Ovary (tissue), 9 donors: ENCODE measurements around the gene LMAN2. TPM values are rescaled to one million over a fixed set of nuclear protein-coding genes. Genes with fewer than 3 reads are reported as not detected.
A peak's percentile ranks its signal among the peaks of the same experiment; 100 is the strongest.

Experiments
- DNase-seq, 5 donors: peaks; one replicate each; pipeline ENCODE4 v3.0.0-alpha.2; 2019 to 2020
- H3K27ac ChIP-seq, 2 donors: fragments of 200-600 bp; one replicate each; pipeline versions ENCODE4 v1.5.1 to v1.8.0; 2019 to 2022
- H3K27me3 ChIP-seq: fragments of 200-600 bp; one replicate; pipeline ENCODE4 v1.8.0; 2022
- H3K36me3 ChIP-seq: fragments of 200-600 bp; sonication (generic); one replicate; pipeline ENCODE4 v1.5.1; 2019
- H3K4me1 ChIP-seq: one replicate; pipeline ENCODE4 v1.8.1; 2013; ENCODE audit warnings: mild to moderate bottlenecking, moderate library complexity; ENCODE audit not compliant: insufficient read depth
- H3K4me3 ChIP-seq: fragments of 200-600 bp; sonication (generic); one replicate; pipeline ENCODE4 v1.5.1; 2017
- H3K9me3 ChIP-seq, 2 donors: fragments of 200-600 bp in 1 of 2; sonication (generic) in 1 of 2; one replicate each; pipeline versions ENCODE4 v1.5.1 to v1.8.1; 2013 to 2019; ENCODE audit warnings: mild to moderate bottlenecking in 1 of 2, moderate library complexity in 1 of 2
- EP300 ChIP-seq: sonication (generic); formaldehyde crosslinking; IDR thresholded peaks from one replicate; pipeline ENCODE4 v1.6.1; 2017; ENCODE audit warnings: antibody characterized with exemption
- POLR2A ChIP-seq: fragments of 450-650 bp; IDR thresholded peaks from one replicate; pipeline ENCODE4 v1.6.1; 2017; ENCODE audit warnings: antibody characterized with exemption, mild to moderate bottlenecking, moderate library complexity
- WGBS, 3 donors: extraction: QIAGEN DNeasy Blood & Tissue Kit in 1 of 3; methylation state at CpG; one replicate each; pipeline versions ENCODE4 v1.1.5 to v1.1.7; 2013 to 2017; 5-methylcytosine and 5-hydroxymethylcytosine counted together
- intact Hi-C, 4 donors: fragments of 100-400 bp; cut with DNase I; formaldehyde crosslinking; loops; one replicate each; pipeline versions ENCODE4 v1.11.0 to v1.15.1; 2022 to 2023
- polyA plus RNA-seq, 2 donors: library from polyadenylated mRNA; stranded (reverse); fragments of 200-250 nt in 1 of 2; fragments of 350-450 nt in 1 of 2; fragmentation: Illumina TruSeq in 1 of 2; extraction: RNeasy Lipid Tissue Mini Kit (QIAGEN cat#74804) in 1 of 2; gene quantifications; one replicate each; pipeline ENCODE4 v1.2.3, GENCODE V29; 2013 to 2014
- total RNA-seq, 7 donors: library from RNA; depleted of rRNA in 2 of 7; stranded (reverse); fragments of >200 nt in 2 of 7; fragmentation: NEBNext Ultra II Directional in 3 of 7; extraction: Animal tissue kit (Norgen Biotek cat#: 25700) in 3 of 7; gene quantifications; one replicate each; pipeline versions ENCODE4 v1.1.0 to v1.2.4, GENCODE V29; 2016 to 2023
- TF ChIP-seq, protein P1 (sequence below), 3 donors: fragments of 450-650 bp in 2 of 3; fragments of 200-600 bp in 1 of 3; IDR thresholded peaks; one replicate each; pipeline versions ENCODE4 v1.5.1 to v1.8.0; 2016 to 2022; ENCODE audit warnings: antibody characterized with exemption in 3 of 3, mild to moderate bottlenecking in 1 of 3
- donor health status: DM: no; HTN: no; CAD: no; lungs with moderate emphysema.
- donor health status: DM: no; HTN: no; CAD: no.
- donor health status: Bipolar disorder and iron deficiency.
- donor health status: DM: yes; HTN: yes; CAD: no.
- donor health status: DM: no; HTN: no; CAD: no.
- donor health status: DM: yes; HTN: yes; CAD: no.

The LMAN2 gene
- total and polyA plus RNA-seq, 9 donors = 63.5 to 154 (median 93.5) TPM

DNA sequence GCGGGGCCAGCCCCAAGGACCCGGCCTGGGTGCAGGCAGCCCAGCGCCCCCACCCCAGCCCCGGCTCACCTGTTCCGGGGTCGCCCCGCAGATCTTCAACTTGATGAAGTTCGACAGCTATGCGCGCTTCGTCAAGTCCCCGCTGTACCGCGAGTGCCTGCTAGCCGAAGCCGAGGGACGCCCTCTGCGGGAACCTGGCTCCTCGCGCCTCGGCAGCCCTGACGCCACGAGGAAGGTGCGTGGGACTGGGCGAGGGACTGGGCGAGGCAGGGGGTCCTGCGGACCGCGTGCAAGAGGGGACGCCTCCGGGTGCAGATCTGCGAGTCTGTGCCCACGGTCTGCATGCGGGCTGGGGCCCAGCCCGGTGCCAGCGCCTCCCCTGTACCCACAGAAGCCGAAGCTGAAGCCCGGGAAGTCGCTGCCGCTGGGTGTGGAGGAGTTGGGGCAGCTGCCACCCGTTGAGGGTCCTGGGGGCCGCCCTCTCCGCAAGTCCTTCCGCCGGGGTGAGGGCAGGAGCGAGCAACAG is 15.9 kb upstream of the LMAN2 start:
- H3K27me3 ChIP-seq = no peaks in the 10 kb centered on the region
- no peaks in the 10 kb centered on the region for H3K36me3 ChIP-seq
- H3K4me1 ChIP-seq = peaks cover 12% of the 10 kb centered on the region
- intact Hi-C loops = loop anchor here in 1 of 4 donors (10.0 kb wide), 1 partner anchor 253 kb away; no protein-coding TSS in a partner anchor
- TF ChIP-seq, protein P1, sequence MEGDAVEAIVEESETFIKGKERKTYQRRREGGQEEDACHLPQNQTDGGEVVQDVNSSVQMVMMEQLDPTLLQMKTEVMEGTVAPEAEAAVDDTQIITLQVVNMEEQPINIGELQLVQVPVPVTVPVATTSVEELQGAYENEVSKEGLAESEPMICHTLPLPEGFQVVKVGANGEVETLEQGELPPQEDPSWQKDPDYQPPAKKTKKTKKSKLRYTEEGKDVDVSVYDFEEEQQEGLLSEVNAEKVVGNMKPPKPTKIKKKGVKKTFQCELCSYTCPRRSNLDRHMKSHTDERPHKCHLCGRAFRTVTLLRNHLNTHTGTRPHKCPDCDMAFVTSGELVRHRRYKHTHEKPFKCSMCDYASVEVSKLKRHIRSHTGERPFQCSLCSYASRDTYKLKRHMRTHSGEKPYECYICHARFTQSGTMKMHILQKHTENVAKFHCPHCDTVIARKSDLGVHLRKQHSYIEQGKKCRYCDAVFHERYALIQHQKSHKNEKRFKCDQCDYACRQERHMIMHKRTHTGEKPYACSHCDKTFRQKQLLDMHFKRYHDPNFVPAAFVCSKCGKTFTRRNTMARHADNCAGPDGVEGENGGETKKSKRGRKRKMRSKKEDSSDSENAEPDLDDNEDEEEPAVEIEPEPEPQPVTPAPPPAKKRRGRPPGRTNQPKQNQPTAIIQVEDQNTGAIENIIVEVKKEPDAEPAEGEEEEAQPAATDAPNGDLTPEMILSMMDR (IDR thresholded peaks at IDR 0.05) = no peak
- TF ChIP-seq EP300 = no peak
- peak overlapping the region; percentile 86 to 92 for H3K27ac ChIP-seq
- H3K4me3 ChIP-seq = peak overlapping the region; percentile 44
- no peaks in the 10 kb centered on the region for H3K9me3 ChIP-seq
- 9 to 22% (median 12%) methylated on average over 46 of the region's 46 CpGs for WGBS, 3 donors
- DNase-seq = no peak

DNA sequence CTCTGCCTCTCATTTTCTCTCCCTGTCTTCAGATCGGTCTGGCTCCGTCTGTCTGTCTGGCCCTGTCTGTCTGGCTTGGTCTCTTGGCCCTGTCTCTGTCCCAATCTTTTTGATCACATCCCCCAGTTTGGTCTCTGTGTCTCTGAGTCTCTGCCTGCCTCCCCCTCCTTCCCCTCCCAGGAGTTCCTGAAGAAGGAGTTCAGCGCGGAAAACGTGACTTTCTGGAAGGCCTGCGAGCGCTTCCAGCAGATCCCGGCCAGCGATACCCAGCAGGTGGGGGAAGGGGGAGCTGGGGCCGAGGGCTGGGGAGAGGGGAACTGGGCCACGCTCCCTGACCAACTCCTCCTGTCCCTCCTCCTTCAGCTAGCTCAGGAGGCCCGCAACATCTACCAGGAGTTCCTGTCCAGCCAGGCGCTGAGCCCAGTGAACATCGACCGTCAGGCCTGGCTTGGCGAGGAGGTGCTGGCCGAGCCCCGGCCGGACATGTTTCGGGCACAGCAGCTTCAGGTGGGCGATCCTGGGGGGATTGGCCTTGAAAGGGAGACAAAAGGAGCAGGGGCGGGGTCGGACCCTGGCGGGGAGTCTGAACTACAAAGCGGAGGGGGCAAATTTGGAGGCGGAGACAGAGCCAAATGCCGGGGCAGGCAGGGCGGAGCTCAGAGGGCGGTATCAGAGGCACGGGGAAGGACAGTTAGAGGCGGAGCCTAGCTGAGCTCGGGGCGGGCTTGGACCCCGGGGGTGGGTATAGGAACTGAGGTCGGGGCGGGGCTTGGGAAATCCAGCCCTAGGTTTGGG is 15.3 kb upstream of the LMAN2 start:
- no peaks in the 10 kb centered on the region for H3K36me3 ChIP-seq
- DNase-seq = peak; percentile 92 to 95 (median 93)
- TF ChIP-seq EP300 = no peak
- TF ChIP-seq, protein P1 (IDR thresholded peaks at IDR 0.05) = no peak
- TF ChIP-seq POLR2A = peak; percentile 46
- peak overlapping the region; percentile 86 to 92 for H3K27ac ChIP-seq
- H3K4me1 ChIP-seq = peaks cover 12% of the 10 kb centered on the region
- intact Hi-C loops = loop anchor here in 1 of 4 donors (10.0 kb wide), 1 partner anchor 252 kb away; no protein-coding TSS in a partner anchor
- no peaks in the 10 kb centered on the region for H3K27me3 ChIP-seq
- no peaks in the 10 kb centered on the region for H3K9me3 ChIP-seq
- 3 to 14% (median 6%) methylated on average over 34 to 36 of the region's 36 CpGs for WGBS, 3 donors
- H3K4me3 ChIP-seq = peak overlapping the region; percentile 44

DNA sequence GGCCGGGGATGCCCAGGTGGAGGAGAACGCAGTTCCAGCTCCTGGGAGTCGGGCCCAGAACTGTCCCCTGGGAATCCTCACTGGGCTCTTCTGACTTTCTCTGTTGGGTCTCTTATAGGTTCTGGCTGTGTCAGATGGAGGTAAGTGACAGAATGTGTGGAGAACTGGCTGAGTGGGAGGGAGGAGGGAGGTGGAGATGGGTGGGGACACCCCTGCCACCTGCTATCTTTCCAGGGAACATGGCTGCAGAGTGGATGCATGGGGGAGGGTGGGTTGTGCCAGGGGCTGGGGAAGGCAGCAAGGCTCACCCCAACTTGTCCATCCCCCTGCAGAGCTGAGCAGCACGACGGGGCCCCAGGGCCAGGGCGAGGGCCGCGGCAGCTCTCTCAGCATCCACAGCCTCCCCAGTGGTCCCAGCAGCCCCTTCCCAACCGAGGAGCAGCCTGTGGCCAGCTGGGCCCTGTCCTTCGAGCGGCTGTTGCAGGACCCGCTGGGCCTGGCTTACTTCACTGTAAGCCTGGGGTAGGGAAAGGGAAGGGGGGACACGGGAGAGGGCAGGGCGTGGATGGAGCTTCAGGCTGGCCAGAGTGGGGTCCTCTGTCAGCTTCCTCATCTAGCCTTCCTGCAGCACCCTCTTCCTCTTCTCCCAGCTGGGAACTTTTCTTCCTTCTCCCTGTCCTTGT is 14.5 kb upstream of the LMAN2 start:
- WGBS, 3 donors = 63 to 73% (median 69%) methylated on average over 14 of the region's 14 CpGs
- intact Hi-C loops = loop anchor here in 1 of 4 donors (10.0 kb wide), 1 partner anchor 251 kb away; no protein-coding TSS in a partner anchor
- Histone ChIP-seq H3K4me1 (peaks cover 9% of the 10 kb centered on the region), H3K27ac (peak overlapping the region; percentile 86 to 92), H3K27me3 (no peaks in the 10 kb centered on the region), H3K36me3 (no peaks in the 10 kb centered on the region), H3K4me3 (no peak overlapping the region), H3K9me3 (no peaks in the 10 kb centered on the region)
- TF ChIP-seq, protein P1 (IDR thresholded peaks at IDR 0.05) = no peak
- TF ChIP-seq EP300 = no peak
- no peak for TF ChIP-seq POLR2A
- DNase-seq = peak in 1 of 5 donors; percentile 44

DNA sequence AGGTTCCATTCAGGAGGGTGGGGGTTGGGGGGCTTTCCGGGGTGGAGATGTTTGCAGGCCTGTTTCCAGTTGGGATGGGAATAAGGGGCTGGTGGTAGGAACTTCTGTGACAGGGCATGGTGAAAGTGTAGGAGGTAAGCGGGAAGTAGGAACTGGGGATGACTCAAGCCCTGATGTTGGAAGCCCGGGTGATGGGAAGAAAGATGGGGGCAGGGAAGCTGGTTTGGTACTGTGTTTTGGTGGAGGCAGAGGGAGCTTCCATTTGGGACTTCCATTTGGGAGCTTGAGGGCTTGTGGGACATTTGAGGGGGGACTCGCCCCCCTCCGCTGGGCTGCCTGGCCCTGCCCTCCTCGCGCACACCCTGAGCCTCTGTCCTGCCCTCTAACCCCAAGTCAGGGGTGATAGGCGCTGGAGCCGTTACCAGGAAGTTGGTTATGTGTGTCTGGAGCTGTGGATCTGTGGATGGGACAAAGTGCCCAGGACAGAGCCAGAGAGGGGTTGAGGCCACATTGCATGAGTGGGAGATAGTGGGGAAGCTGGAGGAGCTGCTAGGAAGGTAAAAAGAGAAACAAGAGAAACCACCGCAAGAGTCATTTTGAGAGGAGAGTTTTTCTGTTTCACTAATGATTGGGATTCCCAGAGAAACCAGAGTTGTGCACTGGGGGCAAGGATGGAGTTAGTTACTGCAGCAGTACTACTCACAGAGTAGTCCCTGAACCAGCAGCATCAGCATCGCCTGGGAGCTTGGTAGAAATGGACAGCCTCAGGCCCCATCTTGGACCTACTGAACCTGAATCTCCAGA is 12.9 kb upstream of the LMAN2 start:
- intact Hi-C loops = loop anchor here in 1 of 4 donors (10.0 kb wide), 1 partner anchor 250 kb away; no protein-coding TSS in a partner anchor
- Histone ChIP-seq H3K4me1 (peaks cover 8% of the 10 kb centered on the region), H3K27ac (no peak overlapping the region), H3K36me3 (no peaks in the 10 kb centered on the region), H3K9me3 (no peaks in the 10 kb centered on the region), H3K4me3 (no peak overlapping the region), H3K27me3 (no peaks in the 10 kb centered on the region)
- DNase-seq = no peak
- 76 to 80% (median 77%) methylated on average over 11 of the region's 11 CpGs for WGBS, 3 donors
- TF ChIP-seq EP300 (no peak), POLR2A (no peak)
- TF ChIP-seq, protein P1 (IDR thresholded peaks at IDR 0.05) = no peak
